Natural killer cell (primary cell): ENCODE measurements around the gene PEAK1. TPM values are rescaled to one million over a fixed set of nuclear protein-coding genes. Genes with fewer than 3 reads are reported as not detected.

Experiments used
- ATAC-seq, 3 donors: fragments of 150-1000 bp in 2 of 3; fragments of 200-7000 bp in 1 of 3; cut with Tn5 transposase; 1 replicate in 1 of 3; 2 replicates in 2 of 3; pipeline ENCODE4 v1.10.0; 2021; ENCODE audit warnings: mild to moderate bottlenecking in 2 of 3, moderate library complexity in 2 of 3
- DNase-seq, 2 donors: peaks; one replicate each; pipeline versions ENCODE4 v3.0.0 to v3.0.0-alpha.2; 2013 to 2021; ENCODE audit warnings: mixed read lengths in 1 of 2
- H3K27ac ChIP-seq: one replicate; pipeline ENCODE4 v1.5.1; 2013; ENCODE audit warnings: mild to moderate bottlenecking, low read length
- H3K27me3 ChIP-seq: one replicate; pipeline ENCODE4 v1.6.1; 2013; ENCODE audit warnings: low read length; ENCODE audit not compliant: control insufficient read depth, insufficient read depth
- H3K36me3 ChIP-seq: one replicate; pipeline ENCODE4 v1.6.1; 2013; ENCODE audit warnings: low read length; ENCODE audit not compliant: control insufficient read depth, insufficient read depth
- H3K4me1 ChIP-seq: one replicate; pipeline ENCODE4 v1.6.1; 2013; ENCODE audit warnings: low read length; ENCODE audit not compliant: control insufficient read depth, insufficient read depth
- H3K4me3 ChIP-seq: one replicate; pipeline ENCODE4 v1.5.1; 2013; ENCODE audit warnings: low read length
- H3K9me3 ChIP-seq: one replicate; pipeline ENCODE4 v1.6.1; 2013; ENCODE audit warnings: low read length; ENCODE audit not compliant: control insufficient read depth, insufficient read depth
- H3K27ac Mint-ChIP-seq, 2 donors: one replicate each; pipeline ENCODE4 v1.8.0; 2022; ENCODE audit warnings: mild to moderate bottlenecking in 2 of 2, mixed read lengths in 2 of 2, moderate library complexity in 1 of 2
- H3K27me3 Mint-ChIP-seq, 2 donors: one replicate each; pipeline ENCODE4 v1.8.0; 2022; ENCODE audit warnings: low read depth in 2 of 2, mixed read lengths in 2 of 2
- H3K36me3 Mint-ChIP-seq: one replicate; pipeline ENCODE4 v1.8.0; 2022; ENCODE audit warnings: mixed read lengths
- H3K4me1 Mint-ChIP-seq, 2 donors: one replicate each; pipeline ENCODE4 v1.8.0; 2022; ENCODE audit warnings: mixed read lengths in 2 of 2
- H3K4me3 Mint-ChIP-seq: one replicate; pipeline ENCODE4 v1.8.0; 2022; ENCODE audit warnings: mild to moderate bottlenecking, moderate library complexity, mixed read lengths
- H3K9me3 Mint-ChIP-seq, 2 donors: one replicate each; pipeline ENCODE4 v1.8.0; 2022; ENCODE audit warnings: mixed read lengths in 2 of 2
- WGBS: methylation state at CpG from one replicate; pipeline ENCODE4 v1.1.7; 2013; ENCODE audit warnings: missing lambda C conversion rate; ENCODE audit not compliant: insufficient coverage; 5-methylcytosine and 5-hydroxymethylcytosine counted together
- intact Hi-C: fragments of 100-400 bp; cut with micrococcal nuclease; formaldehyde crosslinking; loops from one replicate; pipeline ENCODE4 v1.14.2; 2022
- total RNA-seq, 4 donors: library from RNA; stranded (reverse); fragments of 120-200 nt in 1 of 4; gene quantifications; one replicate each; pipeline versions ENCODE4 v1.2.3 to v1.2.4, GENCODE V29; 2013 to 2022
- TF ChIP-seq, protein P1 (sequence below): fragments of 200-600 bp; IDR thresholded peaks from one replicate; pipeline ENCODE4 v1.8.0; 2022; ENCODE audit warnings: antibody characterized with exemption

Gene PEAK1
- total RNA-seq, 3 donors from 2014 or later (not counting 1 experiment from before 2014, with no cell fraction given) = 59.3 to 73.9 (median 69.1) TPM

DNA sequence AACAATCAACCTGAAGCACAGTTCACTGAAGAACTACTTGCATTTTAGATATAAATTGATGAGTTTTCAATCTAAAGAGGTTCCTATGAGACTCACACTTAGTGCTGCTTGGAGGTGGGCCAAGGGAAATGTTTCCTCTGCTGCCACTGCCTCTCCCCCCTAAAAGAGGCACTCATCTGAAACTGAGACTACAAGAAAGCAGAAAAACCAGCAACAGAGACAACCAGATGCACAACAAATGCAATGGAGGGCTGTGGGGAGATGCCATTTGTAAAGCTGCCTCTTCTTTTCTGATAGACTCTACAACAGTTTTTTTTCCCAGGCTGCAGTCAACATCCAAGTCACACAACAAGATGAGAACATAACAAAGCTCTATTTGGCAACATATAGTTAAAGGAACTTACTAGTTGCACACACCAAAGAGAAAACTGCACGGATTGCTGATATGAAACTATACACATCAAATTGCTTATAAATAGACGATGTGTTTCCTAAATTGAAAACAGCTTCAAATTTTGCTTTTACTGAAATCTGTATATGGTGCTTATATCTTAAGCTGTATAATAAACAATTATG lies 360.0 kb downstream of the PEAK1 start:
- Histone ChIP-seq H3K4me3 (no peak overlapping the region), H3K36me3 (no peaks in the 10 kb centered on the region), H3K4me1 (no peaks in the 10 kb centered on the region), H3K27ac (no peak overlapping the region), H3K27me3 (no peaks in the 10 kb centered on the region), H3K9me3 (no peaks in the 10 kb centered on the region)
- TF ChIP-seq, protein P1, sequence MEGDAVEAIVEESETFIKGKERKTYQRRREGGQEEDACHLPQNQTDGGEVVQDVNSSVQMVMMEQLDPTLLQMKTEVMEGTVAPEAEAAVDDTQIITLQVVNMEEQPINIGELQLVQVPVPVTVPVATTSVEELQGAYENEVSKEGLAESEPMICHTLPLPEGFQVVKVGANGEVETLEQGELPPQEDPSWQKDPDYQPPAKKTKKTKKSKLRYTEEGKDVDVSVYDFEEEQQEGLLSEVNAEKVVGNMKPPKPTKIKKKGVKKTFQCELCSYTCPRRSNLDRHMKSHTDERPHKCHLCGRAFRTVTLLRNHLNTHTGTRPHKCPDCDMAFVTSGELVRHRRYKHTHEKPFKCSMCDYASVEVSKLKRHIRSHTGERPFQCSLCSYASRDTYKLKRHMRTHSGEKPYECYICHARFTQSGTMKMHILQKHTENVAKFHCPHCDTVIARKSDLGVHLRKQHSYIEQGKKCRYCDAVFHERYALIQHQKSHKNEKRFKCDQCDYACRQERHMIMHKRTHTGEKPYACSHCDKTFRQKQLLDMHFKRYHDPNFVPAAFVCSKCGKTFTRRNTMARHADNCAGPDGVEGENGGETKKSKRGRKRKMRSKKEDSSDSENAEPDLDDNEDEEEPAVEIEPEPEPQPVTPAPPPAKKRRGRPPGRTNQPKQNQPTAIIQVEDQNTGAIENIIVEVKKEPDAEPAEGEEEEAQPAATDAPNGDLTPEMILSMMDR = no peak
- DNase-seq (no peak), ATAC-seq (no peak)
- no peaks in the 10 kb centered on the region for H3K9me3 Mint-ChIP-seq
- H3K27me3 Mint-ChIP-seq = no peaks in the 10 kb centered on the region
- H3K4me1 Mint-ChIP-seq = peaks cover 18 to 22% of the 10 kb centered on the region in 2 donors
- no CpG with 5 or more reads among the region's 2 CpGs for WGBS
- H3K27ac Mint-ChIP-seq = no peak overlapping the region
- intact Hi-C loops = no loop called here
- H3K4me3 Mint-ChIP-seq = no peak overlapping the region
- H3K36me3 Mint-ChIP-seq = no peaks in the 10 kb centered on the region

DNA sequence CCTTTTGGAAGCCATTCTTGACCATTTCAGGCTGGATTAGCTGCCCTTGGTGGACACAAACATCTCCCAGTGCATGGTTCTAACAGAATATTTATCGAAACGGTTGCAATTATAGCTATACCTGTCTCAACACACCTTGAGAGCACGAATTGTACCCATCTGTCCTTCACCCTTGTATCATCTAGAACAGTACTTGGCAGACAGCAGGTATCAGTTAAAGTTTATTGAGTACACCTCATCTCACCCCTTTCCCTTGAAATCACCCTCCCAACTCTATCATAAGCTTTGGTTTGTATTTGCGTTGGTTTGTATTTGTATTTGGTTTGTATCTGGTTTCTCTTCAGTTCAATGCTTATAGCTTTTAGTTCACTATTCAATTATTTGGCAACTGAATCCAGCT lies 361.4 kb downstream of the PEAK1 start:
- no peaks in the 10 kb centered on the region for H3K27me3 ChIP-seq
- Mint-ChIP-seq H3K27me3 (no peaks in the 10 kb centered on the region), H3K36me3 (no peaks in the 10 kb centered on the region), H3K27ac (peak overlapping the region in 1 of 2 donors; percentile 4), H3K9me3 (no peaks in the 10 kb centered on the region), H3K4me3 (no peak overlapping the region), H3K4me1 (peaks cover 15 to 18% of the 10 kb centered on the region in 2 donors)
- no peaks in the 10 kb centered on the region for H3K9me3 ChIP-seq
- no peaks in the 10 kb centered on the region for H3K4me1 ChIP-seq
- DNase-seq = no peak
- H3K4me3 ChIP-seq = no peak overlapping the region
- WGBS = 97% methylated on average over 3 of the region's 4 CpGs
- intact Hi-C loops = no loop called here
- ATAC-seq = no peak
- TF ChIP-seq, protein P1 = no peak
- H3K27ac ChIP-seq = no peak overlapping the region
- no peaks in the 10 kb centered on the region for H3K36me3 ChIP-seq

DNA sequence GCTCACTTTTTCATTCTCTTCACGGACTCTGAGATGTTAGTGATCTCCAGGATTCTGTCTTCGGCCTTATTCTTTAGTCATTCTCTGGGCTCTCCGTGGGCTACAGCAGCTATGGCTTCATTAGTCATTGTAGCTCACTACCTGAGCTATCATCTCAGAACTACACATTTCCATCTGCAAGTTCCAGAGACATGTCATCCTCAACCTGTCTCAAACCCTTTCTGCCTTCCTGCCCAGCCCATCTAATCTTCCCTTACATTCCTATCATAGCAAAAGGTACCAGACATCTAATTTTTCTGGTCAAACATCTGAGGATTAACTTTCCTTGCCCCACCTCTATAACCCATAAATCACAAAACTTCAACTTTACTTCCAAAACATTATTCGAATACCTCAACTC lies 362.2 kb downstream of the PEAK1 start:
- H3K27ac ChIP-seq = no peak overlapping the region
- H3K4me1 Mint-ChIP-seq = peaks cover 15 to 18% of the 10 kb centered on the region in 2 donors
- WGBS = 87% methylated on average over 4 of the region's 4 CpGs
- H3K4me1 ChIP-seq = no peaks in the 10 kb centered on the region
- no peak for DNase-seq
- H3K27me3 ChIP-seq = no peaks in the 10 kb centered on the region
- no peaks in the 10 kb centered on the region for H3K36me3 Mint-ChIP-seq
- no peak for ATAC-seq
- H3K27me3 Mint-ChIP-seq = no peaks in the 10 kb centered on the region
- no peak overlapping the region for H3K4me3 Mint-ChIP-seq
- no peaks in the 10 kb centered on the region for H3K36me3 ChIP-seq
- TF ChIP-seq, protein P1 = no peak
- H3K9me3 Mint-ChIP-seq = no peaks in the 10 kb centered on the region
- intact Hi-C loops = no loop called here
- no peak overlapping the region for H3K4me3 ChIP-seq
- H3K27ac Mint-ChIP-seq = peak overlapping the region; percentile 0 to 4
- H3K9me3 ChIP-seq = no peaks in the 10 kb centered on the region

DNA sequence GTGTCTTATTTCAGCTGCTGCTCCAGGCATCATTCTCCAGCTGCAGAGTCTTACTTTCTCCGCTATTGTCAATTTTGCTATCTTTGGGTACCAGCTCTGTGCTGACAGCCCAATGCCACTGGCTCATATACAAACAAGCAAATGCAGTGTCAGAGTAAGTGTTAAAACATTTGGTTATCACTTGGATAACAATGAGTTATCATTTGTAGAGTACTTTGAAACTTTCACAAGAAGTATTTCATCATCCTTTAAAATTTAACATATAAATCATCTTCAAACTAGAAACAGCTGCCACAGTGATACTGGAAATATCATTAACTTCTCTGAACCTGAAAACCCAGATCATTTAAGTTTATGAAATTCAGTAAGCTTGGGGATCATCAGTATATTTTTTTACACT lies 362.8 kb downstream of the PEAK1 start:
- no peak for ATAC-seq
- H3K4me3 Mint-ChIP-seq = no peak overlapping the region
- 100% methylated on average over 1 of the region's 1 CpG for WGBS

More for the DNA sequence above, 362.8 kb downstream of the PEAK1 start:
- H3K36me3 ChIP-seq = peaks cover 2% of the 10 kb centered on the region
- H3K27ac ChIP-seq = no peak overlapping the region
- intact Hi-C loops = no loop called here
- no peaks in the 10 kb centered on the region for H3K9me3 ChIP-seq
- Mint-ChIP-seq H3K36me3 (no peaks in the 10 kb centered on the region), H3K4me1 (peaks cover 15 to 18% of the 10 kb centered on the region in 2 donors), H3K9me3 (no peaks in the 10 kb centered on the region), H3K27ac (no peak overlapping the region), H3K27me3 (no peaks in the 10 kb centered on the region)
- H3K4me1 ChIP-seq = no peaks in the 10 kb centered on the region
- H3K4me3 ChIP-seq = no peak overlapping the region
- TF ChIP-seq, protein P1 = no peak
- no peaks in the 10 kb centered on the region for H3K27me3 ChIP-seq
- no peak for DNase-seq
